ENCODE results near the gene LGR5.

LGR5 gene

GRCh38 chr12:71594214-71594948, 154.8 kb downstream of the LGR5 start:
- DNase-seq (ENCODE audit: low read depth) = no peak

- DNase-seq (ENCODE audit: low read depth) = no peak
Measured at GRCh38 chr12:71599210-71599609, 159.6 kb downstream of the LGR5 start.

GRCh38 chr12:71601546-71601945, 161.9 kb downstream of the LGR5 start:
- no peak for DNase-seq (ENCODE audit: low read depth)

GRCh38 chr12:71602761-71603577, 163.4 kb downstream of the LGR5 start:
- no peak for DNase-seq (ENCODE audit: low read depth)

GRCh38 chr12:71605039-71605438, 165.4 kb downstream of the LGR5 start:
- no peak for DNase-seq (ENCODE audit: low read depth)

GRCh38 chr12:71607494-71608330, 168.1 kb downstream of the LGR5 start:
- DNase-seq (ENCODE audit: low read depth) = no peak

- no peak for DNase-seq (ENCODE audit: low read depth)
Measured at GRCh38 chr12:71610031-71610795, 170.6 kb downstream of the LGR5 start.

- no peak for DNase-seq (ENCODE audit: low read depth)
Measured at GRCh38 chr12:71621938-71622337, 182.3 kb downstream of the LGR5 start.

GRCh38 chr12:71625476-71625875, 185.9 kb downstream of the LGR5 start:
- DNase-seq (ENCODE audit: low read depth) = no peak

- no peak for DNase-seq (ENCODE audit: low read depth)
Measured at GRCh38 chr12:71626098-71626497, 186.5 kb downstream of the LGR5 start.

- DNase-seq (ENCODE audit: low read depth) = no peak
Measured at GRCh38 chr12:71626768-71627167, 187.2 kb downstream of the LGR5 start.

GRCh38 chr12:71627438-71628002, 187.9 kb downstream of the LGR5 start:
- DNase-seq (ENCODE audit: low read depth) = no peak

All from activated T-cell treated with anti-CD3 and anti-CD28 coated beads for 1 hour (primary cell).